GM10266 (cell line): ENCODE measurements around the gene ZNF503.

Source experiments
- DNase-seq: peaks from one replicate; pipeline ENCODE4 v3.0.0; 2012; ENCODE audit errors: extremely low spot score
- CTCF ChIP-seq: IDR thresholded peaks from 2 replicates; pipeline ENCODE4 v1.5.1; 2012; ENCODE audit warnings: mild to moderate bottlenecking, low read depth; ENCODE audit not compliant: control insufficient read depth, insufficient read depth; ENCODE audit errors: missing control alignments

ZNF503 gene

GRCh38 chr10:75444781-75445386 is 43.3 kb upstream of the ZNF503 start:
- TF ChIP-seq CTCF = no peak
- DNase-seq = no peak

GRCh38 chr10:75443362-75443761 is 41.8 kb upstream of the ZNF503 start:
- no peak for DNase-seq
- TF ChIP-seq CTCF = no peak

- no peak for DNase-seq
- TF ChIP-seq CTCF = no peak
Observed at GRCh38 chr10:75441682-75442081, 40.1 kb upstream of the ZNF503 start.

- DNase-seq = no peak
- no peak for TF ChIP-seq CTCF
Observed at GRCh38 chr10:75441196-75441595, 39.6 kb upstream of the ZNF503 start.

GRCh38 chr10:75440271-75440793 is 38.8 kb upstream of the ZNF503 start:
- DNase-seq = no peak
- no peak for TF ChIP-seq CTCF

GRCh38 chr10:75439811-75440210 is 38.2 kb upstream of the ZNF503 start:
- TF ChIP-seq CTCF = no peak
- no peak for DNase-seq

GRCh38 chr10:75438275-75438674 is 36.7 kb upstream of the ZNF503 start:
- no peak for DNase-seq
- TF ChIP-seq CTCF = no peak
